GM18502 (cell line): ENCODE measurements around the gene EHD1.

Experiments used
- ATAC-seq: cut with Tn5 transposase; IDR thresholded peaks from one replicate; pipeline ENCODE4 v1.9.1; 2021; ENCODE audit warnings: mild to moderate bottlenecking; ENCODE audit not compliant: unreplicated experiment, poor library complexity

Gene EHD1

DNA sequence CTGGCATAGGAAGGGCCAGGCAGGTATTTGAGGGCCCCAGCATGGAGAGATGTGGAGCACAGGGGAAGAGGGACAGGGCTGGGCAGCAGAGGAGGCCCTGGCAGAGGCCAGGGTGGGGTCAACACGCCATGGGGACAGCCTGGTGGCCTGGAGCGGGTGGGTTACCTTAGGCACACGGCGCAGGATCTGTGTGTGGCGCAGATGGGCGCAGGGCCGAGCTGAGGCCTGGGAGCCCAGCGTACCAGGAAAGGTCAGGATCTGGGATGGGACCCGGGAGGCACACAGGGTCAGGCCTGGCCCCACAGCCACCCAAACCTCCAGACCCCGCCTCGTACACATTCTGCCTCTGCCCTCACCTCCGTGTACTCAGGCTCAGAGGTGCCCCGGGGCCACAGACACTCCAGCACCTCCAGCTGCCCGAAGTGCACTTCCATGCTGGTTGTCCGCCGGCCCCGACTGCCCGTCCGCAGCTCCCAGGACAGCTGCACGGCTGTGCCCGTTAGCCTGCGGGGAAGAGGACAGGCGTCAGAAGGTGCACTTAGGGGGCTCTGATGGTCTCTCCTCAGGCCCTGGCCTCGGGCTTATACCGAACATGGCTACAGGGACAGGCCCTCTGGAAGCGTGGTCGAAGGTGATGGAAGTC lies 32.2 kb upstream of the EHD1 start:
- ATAC-seq: no peak

DNA sequence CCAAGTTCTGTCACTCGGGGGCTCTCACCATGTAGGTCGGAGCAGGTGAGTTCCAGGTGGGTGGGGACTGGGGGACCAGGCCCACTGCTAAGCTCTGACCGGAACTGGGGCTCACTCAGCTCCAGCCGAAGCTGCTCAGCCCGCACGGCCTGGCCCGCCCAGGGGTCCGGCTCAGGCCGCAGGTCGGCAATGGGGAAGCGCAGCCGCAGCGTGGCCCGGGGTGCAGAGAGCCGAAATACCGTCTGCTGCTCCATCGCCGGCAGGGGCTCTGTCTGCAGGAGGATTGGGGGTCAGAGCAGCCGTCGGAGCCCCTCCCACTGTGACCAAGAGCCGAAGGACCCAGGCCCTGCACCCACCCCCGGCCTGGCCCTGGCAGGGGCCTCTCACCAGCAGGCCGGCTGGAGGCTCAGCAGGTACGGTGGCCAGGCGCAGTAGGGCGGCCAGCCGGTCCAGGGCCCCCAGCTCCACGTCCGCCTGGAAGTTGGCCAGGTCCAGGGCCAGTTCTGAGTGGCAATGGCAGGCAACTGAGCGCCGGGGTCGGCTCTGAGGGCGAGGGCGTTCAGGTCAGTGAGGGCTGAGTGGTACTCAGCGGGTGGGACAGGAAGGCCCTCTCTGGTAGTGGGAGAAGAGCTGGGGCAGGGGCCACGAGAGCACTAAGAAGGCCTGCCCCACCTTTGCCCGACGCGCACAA lies 31.4 kb upstream of the EHD1 start:
- ATAC-seq: no peak

DNA sequence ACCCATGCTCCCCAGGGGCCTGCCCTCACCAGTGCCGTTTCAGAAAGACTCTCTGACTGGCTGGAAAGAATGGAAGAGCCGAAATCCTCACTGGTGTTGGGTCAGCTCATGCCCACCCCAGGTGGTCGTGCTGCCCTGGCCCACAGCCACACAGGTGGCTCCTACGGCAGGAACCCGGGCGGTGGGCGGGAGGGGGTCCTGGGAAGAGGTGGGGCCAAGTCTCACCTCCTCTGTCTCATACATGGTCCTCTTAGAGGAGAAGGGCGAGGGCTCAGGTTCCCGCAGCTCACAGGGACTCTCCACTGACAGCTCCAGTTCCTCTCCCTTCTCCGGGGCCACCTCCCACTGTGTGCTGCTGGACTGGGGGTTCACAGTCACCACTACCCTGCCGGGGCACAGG lies 30.3 kb upstream of the EHD1 start:
- no peak for ATAC-seq

DNA sequence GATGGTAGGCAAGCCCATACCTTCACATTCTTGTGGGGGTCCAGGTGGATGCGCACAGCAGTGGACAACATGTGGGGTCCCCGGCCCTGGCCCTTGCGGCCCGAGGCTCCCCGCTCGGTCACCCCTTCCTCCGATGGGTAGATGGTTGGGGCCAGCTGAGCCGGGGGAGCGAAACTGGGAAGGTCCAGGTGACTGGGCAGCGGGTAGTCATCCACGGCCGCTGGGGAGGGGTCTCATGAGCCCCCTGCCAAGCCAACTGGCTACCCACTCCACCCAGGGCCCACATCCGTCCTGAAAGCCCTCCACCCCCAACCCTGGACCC lies 27.9 kb upstream of the EHD1 start:
- ATAC-seq: no peak

DNA sequence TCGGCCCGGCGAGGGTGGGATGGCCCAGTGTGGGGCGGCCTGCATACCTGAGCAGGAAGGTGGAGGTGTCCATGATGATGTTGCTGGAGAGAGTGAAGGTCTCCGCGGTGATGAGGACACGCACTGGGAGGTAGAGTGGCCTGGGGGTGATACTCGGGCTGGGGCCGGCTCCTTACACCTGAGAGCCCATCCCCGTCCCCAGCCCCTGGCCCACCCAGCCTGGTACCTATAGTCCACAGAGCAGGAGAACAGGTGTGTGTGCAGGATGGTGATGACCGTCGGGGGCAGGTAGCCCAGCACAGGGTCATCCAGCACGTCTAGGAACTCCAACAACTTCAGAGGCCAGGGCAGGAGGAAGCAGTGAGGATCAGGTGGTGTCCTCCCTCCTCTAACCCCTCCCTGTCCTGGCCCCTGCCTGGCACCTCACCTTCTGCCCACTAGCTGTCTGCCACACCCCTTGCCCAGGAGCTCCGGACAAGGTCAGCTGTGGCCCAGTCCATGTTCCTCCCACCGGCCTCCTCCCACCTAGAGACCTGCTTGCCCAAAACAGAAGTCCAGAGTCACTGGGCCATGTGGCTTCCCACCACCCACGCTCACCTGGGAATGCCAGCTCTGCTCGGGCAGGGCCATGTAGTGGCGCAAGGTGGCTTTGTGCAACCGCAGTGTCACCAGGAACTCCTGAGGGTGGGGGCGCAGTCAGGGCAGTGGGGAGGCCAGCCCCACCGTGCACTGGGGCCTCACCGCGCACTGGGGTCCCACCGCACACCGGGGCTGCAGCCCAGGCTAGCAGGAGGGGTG lies 27.3 kb upstream of the EHD1 start:
- ATAC-seq: no peak

DNA sequence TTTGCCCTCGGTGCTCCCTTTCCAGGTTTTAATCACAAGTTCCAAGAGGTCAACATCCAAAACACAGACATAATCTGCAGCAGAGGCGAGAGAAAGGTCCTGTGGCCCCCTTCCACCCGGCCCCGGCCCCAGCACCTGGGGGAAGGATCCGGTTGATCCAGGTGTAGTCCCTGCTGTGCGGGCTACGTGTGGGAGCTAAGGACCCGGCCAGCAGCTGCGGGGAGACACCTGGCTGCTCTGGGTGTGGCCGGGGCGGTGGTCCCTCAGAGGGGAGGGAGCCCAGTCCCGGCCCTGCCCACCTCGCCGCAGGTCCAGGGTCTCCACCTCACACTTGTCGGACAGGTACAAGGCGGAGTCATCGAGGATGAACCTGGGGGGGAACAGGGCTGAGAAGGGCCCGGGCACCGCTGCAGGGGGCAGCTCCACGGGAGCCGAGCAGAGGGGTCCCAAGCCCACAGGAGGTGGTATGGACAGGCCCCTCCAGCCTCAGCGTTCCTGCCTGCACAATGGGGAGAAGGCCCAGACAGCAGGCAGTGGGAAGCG lies 24.9 kb upstream of the EHD1 start:
- no peak for ATAC-seq

DNA sequence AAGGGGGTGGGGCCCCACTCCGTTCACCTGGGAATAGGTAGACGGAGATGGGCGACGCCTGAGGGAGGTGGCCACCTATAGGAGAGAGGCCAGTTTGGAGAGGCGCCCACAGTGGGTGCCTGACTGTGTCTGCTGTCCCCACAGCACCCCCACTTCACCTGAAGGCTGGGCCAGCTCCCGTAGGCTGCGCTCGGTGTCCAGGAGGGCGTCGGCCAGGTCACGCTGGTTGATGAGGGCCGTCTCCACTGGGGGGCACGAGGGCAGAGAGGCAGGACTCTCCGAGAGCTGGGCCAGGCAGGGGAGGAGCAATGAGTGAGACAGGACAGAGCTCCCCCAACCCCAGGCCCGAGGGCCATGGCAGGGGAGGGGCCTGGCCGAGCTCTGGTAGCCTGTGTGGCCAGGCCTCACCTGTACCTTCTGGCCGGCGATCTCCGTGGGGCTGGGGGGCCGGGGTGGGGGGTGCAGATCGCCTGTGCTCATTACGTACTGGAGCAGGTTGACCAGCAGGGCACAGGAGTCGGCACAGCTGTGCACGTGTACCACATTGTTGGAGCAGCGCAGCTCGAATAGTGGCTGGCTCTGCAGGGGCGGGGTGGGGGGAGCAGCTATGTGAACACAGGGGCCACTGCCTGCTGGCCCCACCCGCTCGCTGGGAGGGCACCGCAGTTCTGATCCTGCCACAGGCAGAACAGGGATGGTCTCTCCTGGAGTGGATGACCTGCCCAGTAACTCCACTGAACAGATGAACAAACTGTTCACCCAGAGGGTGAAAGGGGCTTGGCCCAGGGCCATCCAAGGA lies 23.9 kb upstream of the EHD1 start:
- no peak for ATAC-seq

DNA sequence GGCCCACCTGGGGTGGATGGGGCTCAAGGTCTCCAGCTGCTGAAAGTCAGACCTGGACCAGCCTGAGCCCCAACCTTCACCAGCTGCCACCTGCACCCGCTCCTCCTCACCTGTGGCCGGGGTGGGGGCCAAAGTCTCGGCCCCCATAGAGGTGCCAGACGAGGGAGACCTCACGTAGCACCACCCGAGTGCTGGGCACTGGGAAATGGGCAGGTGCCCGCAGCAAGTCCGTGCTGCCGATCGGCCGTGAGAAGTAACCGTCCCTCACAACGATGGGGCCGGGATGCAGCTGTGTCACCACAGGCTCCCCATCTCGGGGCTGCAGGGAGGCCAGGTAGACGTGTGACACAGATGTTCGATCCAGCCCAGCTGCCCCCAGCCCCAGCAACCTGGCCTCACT lies 22.4 kb upstream of the EHD1 start:
- no peak for ATAC-seq

DNA sequence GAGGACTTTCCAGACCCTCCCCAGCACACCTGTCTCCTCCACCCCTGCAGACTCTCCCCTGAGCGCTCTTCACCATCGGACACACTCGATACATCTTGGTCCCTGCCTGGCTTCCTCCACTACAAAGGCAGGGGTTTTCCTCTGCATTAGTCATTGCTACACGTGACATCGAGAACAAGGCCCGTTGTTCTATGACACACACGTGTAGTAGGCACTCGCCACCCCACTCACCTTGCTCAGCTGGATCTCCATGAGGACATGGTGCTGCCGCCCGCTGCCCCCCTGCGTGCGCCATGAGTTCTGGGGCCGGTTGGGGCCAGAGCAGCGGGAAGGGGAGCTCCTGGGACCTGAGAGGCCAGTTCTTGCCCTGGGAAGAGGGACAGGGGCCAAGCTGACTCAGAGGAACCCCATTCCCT lies 21.9 kb upstream of the EHD1 start:
- ATAC-seq: no peak

DNA sequence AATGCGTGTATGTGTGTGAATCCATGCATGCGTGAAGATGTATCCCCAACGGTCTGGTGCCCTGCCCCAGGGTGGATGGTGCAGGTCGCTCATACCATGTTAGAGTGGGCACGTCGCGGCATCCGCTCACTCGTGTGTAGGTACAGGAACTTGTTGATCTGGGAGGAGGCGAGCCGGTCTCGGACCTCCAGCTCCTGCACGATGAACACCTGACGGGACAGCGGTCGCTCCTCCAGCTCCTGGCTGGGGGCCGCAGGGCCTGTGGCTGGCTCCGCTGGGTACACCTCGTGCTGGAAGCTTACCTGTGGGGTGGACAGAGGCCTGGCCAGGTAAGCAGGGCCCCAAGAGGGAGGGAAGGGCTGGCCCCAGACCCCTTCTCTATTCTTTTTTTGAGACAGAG lies 20.1 kb upstream of the EHD1 start:
- ATAC-seq: no peak

DNA sequence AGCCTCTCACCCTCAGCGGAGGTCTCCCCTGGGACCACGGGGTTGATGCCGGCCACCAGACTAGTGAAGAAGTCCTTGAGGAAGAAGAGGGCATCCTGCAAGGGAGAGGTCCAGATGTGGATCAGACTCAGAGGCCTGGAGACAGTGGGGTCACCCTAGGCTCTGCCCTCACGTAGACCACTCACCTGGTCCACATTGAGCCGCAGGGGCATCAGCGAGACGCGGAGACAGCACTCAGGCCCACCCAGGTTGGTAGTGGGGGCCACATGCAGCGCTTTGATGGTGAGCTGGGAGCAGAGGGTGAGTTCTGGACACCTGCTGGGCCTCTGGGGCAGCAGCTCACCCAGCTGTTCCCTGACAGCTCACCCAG lies 19.6 kb upstream of the EHD1 start:
- ATAC-seq: no peak

DNA sequence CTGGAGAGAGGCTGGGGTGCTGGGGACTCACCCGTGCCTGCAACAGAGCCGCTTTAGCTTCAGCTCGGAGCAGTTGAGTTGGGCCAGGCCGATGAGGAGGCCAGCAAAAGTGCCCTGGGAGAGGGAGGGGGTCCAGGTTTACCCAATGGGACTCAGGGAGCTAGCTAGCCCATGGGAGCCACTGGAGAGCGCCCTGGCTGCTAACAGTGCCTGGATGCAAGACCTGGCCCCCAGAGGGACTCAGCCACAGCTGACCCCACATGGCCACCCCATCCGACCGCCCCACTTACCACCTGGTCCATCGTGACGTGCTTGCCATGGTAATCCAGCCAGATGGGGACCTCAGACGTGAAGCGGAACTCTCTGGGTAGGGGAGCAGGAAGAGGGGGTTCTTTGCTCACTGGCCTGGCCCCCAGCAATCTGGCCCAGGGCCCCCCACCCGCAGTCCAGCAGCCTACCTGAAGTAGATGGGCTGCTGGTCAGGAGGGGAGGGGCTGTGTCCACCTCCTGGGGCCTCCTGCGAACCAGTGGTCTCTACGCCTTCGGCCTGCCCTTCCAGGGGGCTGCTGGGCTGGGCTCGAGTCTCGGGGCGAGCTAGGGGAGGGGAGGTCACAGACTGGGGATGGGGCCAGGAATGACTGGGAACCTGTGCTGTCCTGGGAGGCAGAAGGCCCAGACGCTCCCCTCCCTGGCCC lies 19.1 kb upstream of the EHD1 start:
- no peak for ATAC-seq

DNA sequence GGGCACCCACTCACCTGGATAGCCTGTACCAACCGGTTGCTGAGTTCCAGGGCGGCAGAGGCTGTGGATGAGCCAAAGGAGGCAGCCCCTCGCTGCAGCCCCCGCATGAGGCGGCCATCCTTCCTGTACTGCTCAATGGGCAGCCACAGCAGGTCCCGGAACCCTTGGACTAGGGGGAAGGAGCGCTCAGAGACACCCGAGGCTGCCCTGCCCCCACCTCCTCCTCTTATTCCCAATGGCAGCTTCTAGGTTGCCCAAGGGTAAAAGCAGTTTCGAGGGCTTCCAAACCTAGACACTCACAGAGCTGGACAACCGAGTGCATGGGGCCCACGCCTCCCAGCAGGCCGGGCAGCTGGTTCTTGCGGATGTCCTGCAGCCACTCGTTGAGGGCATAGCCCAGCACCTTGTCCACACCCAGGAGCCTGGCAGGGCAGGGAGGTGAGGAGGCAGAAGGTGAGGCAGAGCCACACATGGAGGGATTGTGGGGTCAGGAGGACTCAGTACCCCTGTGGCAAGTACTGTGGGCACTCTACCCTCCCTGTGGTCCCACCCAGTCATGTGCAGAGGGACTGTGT lies 18.1 kb upstream of the EHD1 start:
- ATAC-seq: no peak

DNA sequence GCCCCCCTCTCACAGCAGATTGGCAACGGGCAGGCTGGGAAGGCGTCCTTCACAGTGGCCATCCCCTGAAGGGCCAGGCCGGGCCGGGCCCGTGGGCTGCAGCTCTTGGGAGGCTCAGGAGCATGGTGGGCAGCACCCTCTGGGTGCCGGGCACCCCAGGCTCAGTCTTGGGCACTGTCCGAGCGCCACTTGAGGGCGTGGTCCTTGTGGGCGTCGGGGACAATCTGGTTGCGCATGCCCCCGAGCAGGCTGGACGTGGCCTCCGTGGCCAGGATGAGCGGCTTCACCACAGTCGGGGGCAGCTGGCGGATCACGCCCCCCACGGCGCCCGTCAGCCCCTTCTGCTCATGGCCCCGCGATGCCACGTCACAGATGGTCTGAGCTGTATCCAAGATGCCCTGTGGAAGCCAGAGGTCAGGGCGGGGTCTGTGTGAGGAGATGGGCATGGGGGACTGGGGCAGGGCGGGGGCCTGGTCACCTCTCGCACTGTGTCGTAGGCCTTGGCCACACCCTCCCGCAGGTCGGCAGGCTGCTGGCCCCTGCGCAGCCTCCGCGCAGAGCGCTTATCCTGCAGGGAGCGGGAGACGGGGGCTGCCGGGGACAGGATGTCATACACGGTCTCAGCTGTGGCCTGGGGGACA lies 16.5 kb upstream of the EHD1 start:
- no peak for ATAC-seq

DNA sequence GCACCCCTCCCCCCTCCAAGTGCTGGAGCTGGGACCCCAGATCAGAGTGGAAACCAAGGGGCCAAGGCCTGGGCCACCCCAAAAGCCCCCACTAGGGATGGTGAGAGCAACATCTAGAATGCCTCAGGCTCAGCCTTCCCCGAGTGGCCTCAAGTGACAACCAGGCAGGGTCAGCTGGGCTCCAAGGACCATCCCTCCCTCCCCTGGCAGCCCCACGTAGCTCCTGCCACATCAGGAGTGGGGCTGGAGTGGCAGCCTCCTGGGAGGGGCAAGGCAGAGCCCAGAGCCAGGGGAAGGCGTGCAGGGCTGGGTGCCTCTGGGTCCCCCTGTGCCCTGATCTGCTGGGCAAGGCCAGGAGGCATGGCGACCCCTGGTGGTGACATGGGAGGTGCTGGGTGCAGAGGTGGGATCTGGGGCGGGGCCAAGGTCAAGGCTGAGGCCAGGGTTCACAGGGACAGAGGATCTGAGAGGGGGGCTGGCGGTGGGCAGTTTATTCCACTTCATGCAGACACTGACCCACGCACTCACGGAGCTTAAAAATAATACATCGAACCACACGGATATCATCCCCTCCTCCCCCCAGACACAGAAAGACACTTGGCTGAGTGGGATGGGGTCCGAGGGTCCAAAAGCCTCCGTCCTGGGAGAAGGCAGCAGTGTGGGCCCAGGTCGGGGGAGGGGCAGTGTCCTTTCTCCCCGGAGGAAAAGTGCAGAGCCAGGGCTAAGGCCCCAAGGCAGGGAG lies 15.8 kb upstream of the EHD1 start:
- no peak for ATAC-seq

DNA sequence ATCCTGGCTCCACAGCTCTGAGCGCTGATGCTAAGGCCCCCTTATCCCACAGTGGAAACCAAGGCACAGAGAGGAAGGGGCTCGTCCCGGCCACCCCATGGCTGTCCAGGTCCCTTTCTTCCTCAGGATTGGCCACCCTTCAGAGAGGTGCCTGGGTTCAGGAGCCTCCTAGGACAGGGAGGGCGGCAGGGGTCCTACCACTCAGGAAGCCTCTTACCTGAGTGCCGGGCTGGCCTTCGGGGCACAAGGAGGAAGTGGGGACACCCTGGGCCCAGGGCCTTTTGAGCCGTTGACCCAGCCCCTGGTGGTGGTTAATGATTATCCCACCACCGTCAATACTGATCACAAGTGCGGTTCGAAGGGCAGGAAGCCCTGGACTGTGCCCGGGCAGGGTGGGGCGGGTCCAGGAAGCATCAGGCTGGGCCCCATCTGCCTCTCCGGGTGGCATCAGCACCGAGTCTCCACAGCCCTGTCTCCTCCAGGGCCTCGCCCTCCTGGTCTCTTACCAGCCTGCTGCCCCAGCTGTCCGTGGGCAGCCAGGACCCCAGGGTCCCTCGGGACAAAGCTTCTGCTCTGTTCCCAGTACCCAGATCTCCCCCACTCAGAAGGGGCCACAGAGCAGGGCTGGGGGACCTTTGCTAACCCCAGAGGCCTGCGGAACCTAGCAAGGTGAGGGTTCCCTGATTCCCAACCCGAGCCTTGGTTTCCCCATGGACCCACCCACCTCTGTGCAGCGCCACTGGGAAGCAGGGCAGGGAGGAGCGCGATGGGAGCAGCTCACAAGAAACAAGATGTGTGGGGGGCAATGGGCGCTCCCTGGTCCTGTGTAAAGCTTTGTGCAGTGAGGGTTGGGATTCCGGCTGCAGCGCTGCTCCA lies 15.0 kb upstream of the EHD1 start:
- ATAC-seq: no peak

DNA sequence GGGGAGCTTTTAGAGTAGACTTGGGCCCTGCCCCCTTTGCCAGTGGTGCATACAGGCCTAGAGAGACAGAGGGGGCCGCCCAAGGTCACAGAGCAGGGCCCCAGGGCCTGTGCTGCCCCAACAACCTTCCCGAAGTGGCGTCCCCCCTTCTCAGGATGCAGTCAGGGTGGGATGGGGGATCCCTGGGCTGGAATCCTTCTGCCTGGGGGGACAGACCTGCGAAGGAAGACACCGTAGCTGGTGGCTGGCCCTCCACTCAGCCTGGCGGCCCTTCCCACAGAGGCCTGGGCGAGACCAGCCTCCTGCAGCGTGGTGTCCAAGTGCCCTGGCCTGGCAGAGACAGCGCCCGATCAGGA lies 14.4 kb upstream of the EHD1 start:
- ATAC-seq: no peak

DNA sequence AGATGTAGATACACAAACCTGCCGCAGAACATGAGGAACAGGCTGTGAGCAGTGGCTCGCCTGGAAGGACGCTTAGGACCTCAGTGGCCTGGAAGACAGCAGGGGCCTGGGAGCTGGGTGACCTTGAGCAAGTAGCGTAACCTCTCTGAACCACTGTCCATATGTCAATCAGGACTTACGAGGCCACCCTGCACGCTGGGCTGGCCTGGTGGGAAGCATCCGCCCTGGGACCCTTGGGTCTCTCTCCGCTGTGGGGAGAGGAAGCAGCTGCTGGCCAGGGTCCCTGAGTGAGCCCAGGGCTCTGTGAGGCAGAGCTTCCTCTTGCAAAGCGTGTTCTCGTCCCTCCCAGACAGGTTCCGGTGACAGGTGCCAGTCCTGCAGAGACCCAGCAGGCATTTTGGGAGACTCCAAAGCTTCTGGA lies 14.0 kb upstream of the EHD1 start:
- ATAC-seq: no peak
